SK-N-MC (cell line): ENCODE measurements around the gene CCDC51.

Source experiments
- EZH2 ChIP-seq: fragments of 200-600 bp; sonication (generic); IDR thresholded peaks from one replicate; pipeline ENCODE4 v1.6.1; 2017; ENCODE audit warnings: antibody characterized with exemption
- POLR2AphosphoS5 ChIP-seq: IDR thresholded peaks from 2 replicates; pipeline ENCODE4 v1.6.1; 2012; ENCODE audit warnings: mild to moderate bottlenecking, low read depth, low read length, borderline replicate concordance

- TF ChIP-seq POLR2AphosphoS5 (no peak), EZH2 (no peak)
These were observed 27.4 kb downstream of the CCDC51 start for GRCh38 chr3:48412375-48413001.
